OCI-LY7 (cell line): ENCODE measurements around the gene DNAJC6. TPM values are rescaled to one million over a fixed set of nuclear protein-coding genes. Genes with fewer than 3 reads are reported as not detected.

Experiments
- BruUV-seq: library from RNA; stranded (reverse); fragments of 400-500 nt; replicated peaks from 2 replicates; lab custom pipeline; 2021; lab: Mats Ljungman, UMichigan
- CTCF ChIA-PET: fragments of 300-600 bp; sonication (Branson Sonifier 250); formaldehyde crosslinking; loops from one replicate; lab custom pipeline; 2022; ENCODE audit warnings: antibody characterized with exemption; ENCODE audit not compliant: unreplicated experiment; lab: Charles Lee
- POLR2A ChIA-PET: fragments of 300-600 bp; sonication (Branson Sonifier 250); formaldehyde crosslinking; loops from one replicate; lab custom pipeline; 2022; ENCODE audit warnings: antibody characterized with exemption; lab: Charles Lee
- DNase-seq: peaks from one replicate; pipeline ENCODE4 v3.0.0-alpha.2; 2015; ENCODE audit warnings: low spot score
- H2AFZ ChIP-seq: fragments of 200-600 bp; sonication (generic), shearing (Covaris generic); 2 replicates; pipeline ENCODE4 v1.6.1; 2014; ENCODE audit warnings: mild to moderate bottlenecking, antibody characterized with exemption, low read length, moderate library complexity
- H3K27ac ChIP-seq: fragments of 200-600 bp; sonication (generic); 2 replicates; pipeline ENCODE4 v1.5.1; 2014; ENCODE audit warnings: mixed run types, low read depth, mild to moderate bottlenecking, moderate library complexity, low read length, inconsistent platforms; ENCODE audit not compliant: poor library complexity, severe bottlenecking
- H3K36me3 ChIP-seq: fragments of 200-600 bp; sonication (generic); 2 replicates; pipeline ENCODE4 v1.6.1; 2014; ENCODE audit warnings: mild to moderate bottlenecking, antibody characterized with exemption, low read length, moderate library complexity, mixed read lengths; ENCODE audit not compliant: insufficient read depth
- H3K4me1 ChIP-seq: fragments of 200-600 bp; sonication (generic); 2 replicates; pipeline ENCODE4 v1.5.1; 2014; ENCODE audit warnings: mild to moderate bottlenecking, low read length; ENCODE audit not compliant: insufficient read depth, poor library complexity, severe bottlenecking
- H3K4me2 ChIP-seq: fragments of 200-600 bp; sonication (generic); 2 replicates; pipeline ENCODE4 v1.6.1; 2014; ENCODE audit warnings: mild to moderate bottlenecking, low read length
- H3K4me3 ChIP-seq: fragments of 200-600 bp; sonication (generic); 2 replicates; pipeline ENCODE4 v1.5.1; 2014; ENCODE audit warnings: mild to moderate bottlenecking, low read depth, low read length; ENCODE audit not compliant: poor library complexity, severe bottlenecking
- H3K79me2 ChIP-seq: fragments of 200-600 bp; sonication (generic); 2 replicates; pipeline ENCODE4 v1.6.1; 2016; ENCODE audit warnings: low read depth, mild to moderate bottlenecking, low read length, moderate library complexity, mixed read lengths; ENCODE audit not compliant: insufficient read depth
- H3K9me2 ChIP-seq: fragments of 200-600 bp; sonication (generic); 2 replicates; pipeline ENCODE4 v1.6.1; 2016; ENCODE audit warnings: mild to moderate bottlenecking, low read length, mixed read lengths; ENCODE audit not compliant: insufficient read depth
- H3K9me3 ChIP-seq: fragments of 200-600 bp; sonication (generic); 2 replicates; pipeline ENCODE4 v1.6.1; 2014; ENCODE audit warnings: mild to moderate bottlenecking, mixed run types, low read length, mixed read lengths
- H4K20me1 ChIP-seq: fragments of 200-600 bp; sonication (generic); 2 replicates; pipeline ENCODE4 v1.6.1; 2014; ENCODE audit warnings: mild to moderate bottlenecking, antibody characterized with exemption, low read length, moderate library complexity, mixed read lengths; ENCODE audit not compliant: insufficient read depth
- EZH2phosphoT487 ChIP-seq: fragments of 200-600 bp; sonication (generic); IDR thresholded peaks from 2 replicates; pipeline ENCODE4 v1.6.1; 2018; ENCODE audit warnings: low read depth, borderline replicate concordance, mild to moderate bottlenecking, mixed run types, antibody characterized with exemption, low read length, moderate library complexity, mixed read lengths
- intact Hi-C: fragments of 100-400 bp; cut with micrococcal nuclease; formaldehyde crosslinking; loops from one replicate; pipeline ENCODE4 v1.10.0; 2022; ENCODE audit not compliant: unreplicated experiment
- total RNA-seq, 2 experiments: library from RNA; depleted of rRNA in 1 of 2; stranded (reverse); fragments of >200 nt in 1 of 2; shearing (Covaris generic) in 1 of 2; gene quantifications; 2 replicates each; pipeline ENCODE4 v1.2.3, GENCODE V29; 2014 to 2022
- TF ChIP-seq, protein P1 (sequence below): fragments of 200-600 bp; sonication (generic); conservative IDR thresholded peaks from 2 replicates; pipeline ENCODE4 v1.5.1; 2014; ENCODE audit warnings: mild to moderate bottlenecking, antibody characterized with exemption, low read length, moderate library complexity, mixed read lengths

Gene DNAJC6
- total RNA-seq, 2 experiments from 2014 or later: 6.6 to 10.2 TPM

DNA sequence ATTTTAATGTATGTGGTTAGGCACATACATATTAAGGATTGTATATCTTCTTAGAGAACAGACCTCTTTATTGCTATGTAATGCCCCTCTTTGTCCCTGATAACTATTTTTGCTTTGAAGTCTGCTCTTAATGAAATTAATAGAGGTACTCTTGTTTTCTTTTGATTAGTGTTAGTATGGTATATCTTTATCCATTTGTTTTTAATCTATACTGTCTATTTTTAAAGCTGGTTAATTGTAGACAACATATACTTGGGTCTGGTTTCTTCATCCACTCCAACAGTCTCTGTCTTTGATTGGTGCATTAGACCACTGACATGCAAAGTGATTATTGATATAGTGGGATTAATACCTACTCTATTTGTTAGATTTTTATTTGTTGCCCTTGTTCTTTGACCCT, 147.1 kb downstream of the DNAJC6 start:
- DNase-seq: no peak
- Histone ChIP-seq H3K9me3 (no peaks in the 10 kb centered on the region), H2AFZ (no peak overlapping the region), H3K36me3 (no peaks in the 10 kb centered on the region), H3K4me2 (no peak overlapping the region), H3K4me1 (no peaks in the 10 kb centered on the region), H3K27ac (no peak overlapping the region), H3K4me3 (no peak overlapping the region), H4K20me1 (no peaks in the 10 kb centered on the region), H3K79me2 (no peaks in the 10 kb centered on the region), H3K9me2 (no peaks in the 10 kb centered on the region)
- ChIA-PET CTCF (no interaction called here), POLR2A (no interaction called here)
- BruUV-seq: no TSS peak
- TF ChIP-seq, protein P1, sequence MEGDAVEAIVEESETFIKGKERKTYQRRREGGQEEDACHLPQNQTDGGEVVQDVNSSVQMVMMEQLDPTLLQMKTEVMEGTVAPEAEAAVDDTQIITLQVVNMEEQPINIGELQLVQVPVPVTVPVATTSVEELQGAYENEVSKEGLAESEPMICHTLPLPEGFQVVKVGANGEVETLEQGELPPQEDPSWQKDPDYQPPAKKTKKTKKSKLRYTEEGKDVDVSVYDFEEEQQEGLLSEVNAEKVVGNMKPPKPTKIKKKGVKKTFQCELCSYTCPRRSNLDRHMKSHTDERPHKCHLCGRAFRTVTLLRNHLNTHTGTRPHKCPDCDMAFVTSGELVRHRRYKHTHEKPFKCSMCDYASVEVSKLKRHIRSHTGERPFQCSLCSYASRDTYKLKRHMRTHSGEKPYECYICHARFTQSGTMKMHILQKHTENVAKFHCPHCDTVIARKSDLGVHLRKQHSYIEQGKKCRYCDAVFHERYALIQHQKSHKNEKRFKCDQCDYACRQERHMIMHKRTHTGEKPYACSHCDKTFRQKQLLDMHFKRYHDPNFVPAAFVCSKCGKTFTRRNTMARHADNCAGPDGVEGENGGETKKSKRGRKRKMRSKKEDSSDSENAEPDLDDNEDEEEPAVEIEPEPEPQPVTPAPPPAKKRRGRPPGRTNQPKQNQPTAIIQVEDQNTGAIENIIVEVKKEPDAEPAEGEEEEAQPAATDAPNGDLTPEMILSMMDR: no peak
- TF ChIP-seq EZH2phosphoT487: no peak
- intact Hi-C loops: no loop called here

DNA sequence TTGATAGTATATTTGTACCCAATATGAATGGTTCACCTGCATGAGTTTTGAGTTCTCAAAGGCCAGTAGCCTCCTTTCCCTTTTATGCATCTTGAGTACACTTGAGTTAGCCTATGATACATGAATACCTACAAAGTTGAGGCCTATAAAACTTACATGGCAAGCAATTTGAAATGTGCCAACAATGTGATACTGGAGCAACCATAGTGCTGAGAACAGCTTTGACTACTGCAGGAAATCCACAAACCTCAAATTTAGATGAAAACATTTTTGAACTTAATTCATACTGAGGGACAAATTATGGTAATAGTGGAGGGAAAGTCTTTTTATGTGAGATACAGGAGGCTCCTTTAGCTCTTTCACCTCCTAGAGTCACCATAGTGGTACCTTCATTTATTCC, 148.5 kb downstream of the DNAJC6 start:
- Histone ChIP-seq H4K20me1 (no peaks in the 10 kb centered on the region), H3K27ac (no peak overlapping the region), H3K36me3 (no peaks in the 10 kb centered on the region), H3K4me3 (no peak overlapping the region), H2AFZ (no peak overlapping the region), H3K79me2 (no peaks in the 10 kb centered on the region), H3K4me2 (no peak overlapping the region), H3K9me3 (no peaks in the 10 kb centered on the region), H3K4me1 (no peaks in the 10 kb centered on the region), H3K9me2 (no peaks in the 10 kb centered on the region)
- TF ChIP-seq EZH2phosphoT487: no peak
- TF ChIP-seq, protein P1: no peak
- CTCF ChIA-PET: no interaction called here
- DNase-seq: no peak
- POLR2A ChIA-PET: interaction anchor here (0.5 to 2.4 kb wide), 3 partner anchors 16 to 356 kb away, joined by 3 to 7 read pairs (median 4); no protein-coding TSS in a partner anchor
- intact Hi-C loops: loop anchor here (2.0 kb wide), 1 partner anchor 221 kb away; no protein-coding TSS in a partner anchor
- BruUV-seq: no TSS peak

DNA sequence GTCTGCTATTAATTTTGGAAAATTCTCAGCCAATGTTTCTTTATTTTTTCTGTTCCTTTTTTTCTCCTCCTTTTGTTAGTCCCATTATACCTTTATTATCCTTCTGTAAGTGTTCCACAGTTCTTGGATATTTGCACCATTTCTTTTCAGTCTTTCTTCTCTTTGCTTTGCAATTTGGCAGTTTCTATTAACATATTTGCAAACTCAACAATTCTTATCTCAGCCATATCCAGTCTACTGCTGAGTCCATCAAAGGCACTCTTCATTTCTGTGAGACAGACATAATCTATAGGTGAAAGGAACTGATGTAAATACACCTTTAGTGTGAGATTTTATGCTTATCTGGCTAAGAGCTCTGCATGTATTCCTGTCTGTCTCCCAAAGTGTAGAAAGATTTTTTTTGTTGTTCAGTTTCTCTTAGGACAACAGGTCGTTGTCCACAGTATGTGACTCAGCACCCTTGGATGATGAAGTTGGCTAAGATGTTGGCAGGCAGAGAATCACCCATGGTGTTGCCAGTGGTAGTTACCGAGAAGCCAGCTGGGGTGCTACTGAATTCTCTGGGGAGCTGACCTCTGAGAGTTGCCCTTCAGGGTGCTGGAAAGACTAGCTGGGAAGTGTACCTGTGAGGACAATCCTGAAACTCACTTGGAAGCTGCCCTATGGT, 149.5 kb downstream of the DNAJC6 start:
- H3K4me3 ChIP-seq: no peak overlapping the region
- H3K9me3 ChIP-seq: no peaks in the 10 kb centered on the region
- no peaks in the 10 kb centered on the region for H4K20me1 ChIP-seq
- no peaks in the 10 kb centered on the region for H3K36me3 ChIP-seq
- POLR2A ChIA-PET: interaction anchor here (0.7 to 2.4 kb wide), 4 partner anchors 10 to 225 kb away, joined by 3 to 7 read pairs (median 5); no protein-coding TSS in a partner anchor
- no peak overlapping the region for H3K27ac ChIP-seq
- H3K4me1 ChIP-seq: no peaks in the 10 kb centered on the region
- TF ChIP-seq EZH2phosphoT487: no peak
- TF ChIP-seq, protein P1: no peak
- intact Hi-C loops: loop anchor here (2.0 kb wide), 1 partner anchor 222 kb away; no protein-coding TSS in a partner anchor
- BruUV-seq: no TSS peak
- no peaks in the 10 kb centered on the region for H3K79me2 ChIP-seq
- CTCF ChIA-PET: interaction anchor here (0.6 to 1.9 kb wide), 3 partner anchors 222 to 228 kb away, joined by 3 to 6 read pairs (median 3); no protein-coding TSS in a partner anchor
- no peak overlapping the region for H3K4me2 ChIP-seq
- DNase-seq: no peak
- H3K9me2 ChIP-seq: no peaks in the 10 kb centered on the region
- peak overlapping the region; percentile 20; the same call in 1 of the 2 replicates for H2AFZ ChIP-seq
